Measurements from ENCODE around the gene LIN7B.

Gene LIN7B

GRCh38 chr19:49107625-49108459 lies 6.3 kb upstream of the LIN7B start:
- peaks cover 66% of the 10 kb centered on the region for H3K36me3 Mint-ChIP-seq
- no peak overlapping the region for H3K4me3 Mint-ChIP-seq
- ATAC-seq (no peak), DNase-seq (ENCODE audit: low spot score in 2 of 2) (no peak)
- H3K4me1 Mint-ChIP-seq = peaks cover 17% of the 10 kb centered on the region
- H3K27ac Mint-ChIP-seq = no peak overlapping the region
- no peaks in the 10 kb centered on the region for H3K9me3 Mint-ChIP-seq

GRCh38 chr19:49109051-49109450 lies 5.1 kb upstream of the LIN7B start:
- Mint-ChIP-seq H3K9me3 (no peaks in the 10 kb centered on the region), H3K36me3 (peaks cover 54% of the 10 kb centered on the region), H3K4me3 (no peak overlapping the region), H3K27ac (no peak overlapping the region), H3K4me1 (peaks cover 28% of the 10 kb centered on the region)
- DNase-seq (ENCODE audit: low spot score in 2 of 2) (no peak), ATAC-seq (no peak)

GRCh38 chr19:49109569-49110233 lies 4.5 kb upstream of the LIN7B start:
- Mint-ChIP-seq H3K4me3 (no peak overlapping the region), H3K27ac (no peak overlapping the region), H3K4me1 (peaks cover 28% of the 10 kb centered on the region), H3K9me3 (no peaks in the 10 kb centered on the region), H3K36me3 (peaks cover 48% of the 10 kb centered on the region)
- ATAC-seq = no peak
- no peak for DNase-seq (ENCODE audit: low spot score in 2 of 2)

- peaks cover 39% of the 10 kb centered on the region for H3K36me3 Mint-ChIP-seq
- H3K9me3 Mint-ChIP-seq = no peaks in the 10 kb centered on the region
- no peak overlapping the region for H3K4me3 Mint-ChIP-seq
- no peak for ATAC-seq
- H3K4me1 Mint-ChIP-seq = peaks cover 29% of the 10 kb centered on the region
- H3K27ac Mint-ChIP-seq = no peak overlapping the region
- no peak for DNase-seq (ENCODE audit: low spot score in 2 of 2)
These were observed 3.6 kb upstream of the LIN7B start for GRCh38 chr19:49110567-49110966.

- peaks cover 31% of the 10 kb centered on the region for H3K36me3 Mint-ChIP-seq
- H3K9me3 Mint-ChIP-seq = no peaks in the 10 kb centered on the region
- DNase-seq (ENCODE audit: low spot score in 2 of 2) = no peak
- no peak overlapping the region for H3K4me3 Mint-ChIP-seq
- peaks cover 33% of the 10 kb centered on the region for H3K4me1 Mint-ChIP-seq
- H3K27ac Mint-ChIP-seq = no peak overlapping the region
- ATAC-seq = no peak
These were observed 2.8 kb upstream of the LIN7B start for GRCh38 chr19:49111218-49111998.

- DNase-seq (ENCODE audit: low spot score in 2 of 2) = peak in 1 of 2 donors; percentile 69
- H3K27ac Mint-ChIP-seq = peak overlapping the region; percentile 26
- peak overlapping the region; percentile 85 for H3K4me3 Mint-ChIP-seq
- H3K36me3 Mint-ChIP-seq = no peaks in the 10 kb centered on the region
- H3K4me1 Mint-ChIP-seq = peaks cover 46% of the 10 kb centered on the region
- no peaks in the 10 kb centered on the region for H3K9me3 Mint-ChIP-seq
- no peak for ATAC-seq
These were observed 627 bp downstream of the LIN7B start for GRCh38 chr19:49114630-49115363.

- H3K4me1 Mint-ChIP-seq = peaks cover 55% of the 10 kb centered on the region
- DNase-seq (ENCODE audit: low spot score in 2 of 2) = no peak
- H3K9me3 Mint-ChIP-seq = no peaks in the 10 kb centered on the region
- peak overlapping the region; percentile 78 for H3K27ac Mint-ChIP-seq
- no peaks in the 10 kb centered on the region for H3K36me3 Mint-ChIP-seq
- no peak for ATAC-seq
- peak overlapping the region; percentile 85 for H3K4me3 Mint-ChIP-seq
These were observed 2.4 kb downstream of the LIN7B start for GRCh38 chr19:49116544-49116943.

GRCh38 chr19:49117677-49118564 lies 3.8 kb downstream of the LIN7B start:
- peaks cover 55% of the 10 kb centered on the region for H3K4me1 Mint-ChIP-seq
- H3K9me3 Mint-ChIP-seq = no peaks in the 10 kb centered on the region
- peak overlapping the region; percentile 85 for H3K4me3 Mint-ChIP-seq
- peak overlapping the region; percentile 93 for H3K27ac Mint-ChIP-seq
- ATAC-seq (no peak), DNase-seq (ENCODE audit: low spot score in 2 of 2) (no peak)
- H3K36me3 Mint-ChIP-seq = no peaks in the 10 kb centered on the region

- Mint-ChIP-seq H3K4me1 (peaks cover 46% of the 10 kb centered on the region), H3K36me3 (no peaks in the 10 kb centered on the region), H3K4me3 (peak within 1 kb of the TSS; percentile 85), H3K9me3 (no peaks in the 10 kb centered on the region), H3K27ac (peak within 1 kb of the TSS; percentile 93)
- DNase-seq (ENCODE audit: low spot score in 2 of 2) = peak; percentile 96
- peak; percentile 84 for ATAC-seq
These were observed 4.6 kb downstream of the LIN7B start, which contains the start of gene C19orf73 for GRCh38 chr19:49118565-49119410. Gene C19orf73 (minus strand): TSS chr19:49119143. CDS start chr19:49119022, 121 bp downstream.

GRCh38 chr19:49119411-49120324 lies 5.5 kb downstream of the LIN7B start, which contains the start of gene PPFIA3:
Gene PPFIA3 (plus strand): TSS chr19:49119544. CDS start chr19:49127874, 8,330 bp downstream.
- DNase-seq (ENCODE audit: low spot score in 2 of 2) (peak; percentile 29 to 66), ATAC-seq (peak; percentile 14)
- no peaks in the 10 kb centered on the region for H3K9me3 Mint-ChIP-seq
- peak within 1 kb of the TSS; percentile 85 for H3K4me3 Mint-ChIP-seq
- H3K27ac Mint-ChIP-seq = peak within 1 kb of the TSS; percentile 93
- peaks cover 43% of the 10 kb centered on the region for H3K4me1 Mint-ChIP-seq
- no peaks in the 10 kb centered on the region for H3K36me3 Mint-ChIP-seq

- Mint-ChIP-seq H3K4me1 (peaks cover 39% of the 10 kb centered on the region), H3K27ac (peak overlapping the region; percentile 32), H3K36me3 (no peaks in the 10 kb centered on the region), H3K4me3 (peak overlapping the region; percentile 85), H3K9me3 (no peaks in the 10 kb centered on the region)
- no peak for ATAC-seq
- DNase-seq (ENCODE audit: low spot score in 2 of 2) = no peak
These were observed 6.1 kb downstream of the LIN7B start for GRCh38 chr19:49120325-49120683.

- ATAC-seq (no peak), DNase-seq (ENCODE audit: low spot score in 2 of 2) (no peak)
- no peaks in the 10 kb centered on the region for H3K9me3 Mint-ChIP-seq
- H3K4me3 Mint-ChIP-seq = peak overlapping the region; percentile 85
- H3K4me1 Mint-ChIP-seq = peaks cover 37% of the 10 kb centered on the region
- H3K36me3 Mint-ChIP-seq = no peaks in the 10 kb centered on the region
- peak overlapping the region; percentile 32 for H3K27ac Mint-ChIP-seq
These were observed 6.7 kb downstream of the LIN7B start for GRCh38 chr19:49120868-49121267.

Data from stimulated activated effector memory CD8-positive, alpha-beta T cell treated with anti-CD3 and anti-CD28 coated beads, Interleukin-12 subunit alpha, Interleukin-12 subunit beta, amount 100 ng/mL, for 72 hours (primary cell).